Choroid plexus epithelial cell (primary cell): ENCODE measurements around the gene ATG7.

Experiments
- DNase-seq: peaks from one replicate; pipeline ENCODE4 v3.0.0-alpha.2; 2010; ENCODE audit warnings: low read depth
- H3K4me3 ChIP-seq: 2 replicates; pipeline ENCODE4 v1.5.1; 2011; ENCODE audit warnings: low read depth, mild to moderate bottlenecking, control low read depth, low read length, moderate library complexity
- TF ChIP-seq, protein P1 (sequence below): conservative IDR thresholded peaks from 2 replicates; pipeline ENCODE4 v1.5.1; 2011; ENCODE audit warnings: low read depth, mild to moderate bottlenecking, control low read depth, inconsistent platforms, low read length, moderate library complexity

The ATG7 gene

DNA sequence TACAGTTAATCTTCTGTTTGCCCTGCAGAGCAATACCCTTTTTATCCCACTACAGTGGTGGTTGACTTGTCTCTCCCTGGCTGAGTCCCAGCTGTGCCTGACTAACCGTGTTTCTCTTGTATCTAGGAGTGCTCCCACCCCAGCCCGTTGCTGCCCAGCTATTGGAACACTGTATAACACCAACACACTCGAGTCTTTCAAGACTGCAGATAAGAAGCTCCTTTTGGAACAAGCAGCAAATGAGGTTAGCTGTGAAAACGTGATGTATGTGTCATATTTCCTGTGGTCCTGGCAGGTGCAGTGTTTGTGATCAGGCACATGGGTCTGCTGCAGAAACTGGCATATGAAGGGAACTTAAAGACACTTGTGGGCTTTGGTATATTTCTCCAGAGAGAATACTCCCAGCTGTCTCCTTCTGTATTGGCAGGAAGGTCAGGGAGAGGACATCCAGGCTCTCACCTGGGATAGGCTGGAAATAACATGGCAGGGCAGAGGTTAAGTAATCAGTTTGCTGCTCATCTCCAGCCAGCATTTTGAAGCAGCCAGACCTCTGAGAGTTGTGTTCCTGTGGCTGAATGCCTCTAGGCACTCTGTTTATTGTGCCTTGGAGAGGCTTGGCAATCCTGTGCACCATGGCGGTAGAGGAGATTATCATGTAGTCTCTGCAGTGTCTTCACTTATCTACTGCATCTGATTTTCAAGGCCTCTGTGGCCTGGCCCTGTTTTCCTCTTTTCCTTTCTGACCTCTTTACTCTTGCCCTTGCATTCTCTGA, 34.8 kb downstream of the ATG7 start:
- peak; percentile 67 for DNase-seq
- no peak overlapping the region for H3K4me3 ChIP-seq
- TF ChIP-seq, protein P1, sequence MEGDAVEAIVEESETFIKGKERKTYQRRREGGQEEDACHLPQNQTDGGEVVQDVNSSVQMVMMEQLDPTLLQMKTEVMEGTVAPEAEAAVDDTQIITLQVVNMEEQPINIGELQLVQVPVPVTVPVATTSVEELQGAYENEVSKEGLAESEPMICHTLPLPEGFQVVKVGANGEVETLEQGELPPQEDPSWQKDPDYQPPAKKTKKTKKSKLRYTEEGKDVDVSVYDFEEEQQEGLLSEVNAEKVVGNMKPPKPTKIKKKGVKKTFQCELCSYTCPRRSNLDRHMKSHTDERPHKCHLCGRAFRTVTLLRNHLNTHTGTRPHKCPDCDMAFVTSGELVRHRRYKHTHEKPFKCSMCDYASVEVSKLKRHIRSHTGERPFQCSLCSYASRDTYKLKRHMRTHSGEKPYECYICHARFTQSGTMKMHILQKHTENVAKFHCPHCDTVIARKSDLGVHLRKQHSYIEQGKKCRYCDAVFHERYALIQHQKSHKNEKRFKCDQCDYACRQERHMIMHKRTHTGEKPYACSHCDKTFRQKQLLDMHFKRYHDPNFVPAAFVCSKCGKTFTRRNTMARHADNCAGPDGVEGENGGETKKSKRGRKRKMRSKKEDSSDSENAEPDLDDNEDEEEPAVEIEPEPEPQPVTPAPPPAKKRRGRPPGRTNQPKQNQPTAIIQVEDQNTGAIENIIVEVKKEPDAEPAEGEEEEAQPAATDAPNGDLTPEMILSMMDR: no peak

DNA sequence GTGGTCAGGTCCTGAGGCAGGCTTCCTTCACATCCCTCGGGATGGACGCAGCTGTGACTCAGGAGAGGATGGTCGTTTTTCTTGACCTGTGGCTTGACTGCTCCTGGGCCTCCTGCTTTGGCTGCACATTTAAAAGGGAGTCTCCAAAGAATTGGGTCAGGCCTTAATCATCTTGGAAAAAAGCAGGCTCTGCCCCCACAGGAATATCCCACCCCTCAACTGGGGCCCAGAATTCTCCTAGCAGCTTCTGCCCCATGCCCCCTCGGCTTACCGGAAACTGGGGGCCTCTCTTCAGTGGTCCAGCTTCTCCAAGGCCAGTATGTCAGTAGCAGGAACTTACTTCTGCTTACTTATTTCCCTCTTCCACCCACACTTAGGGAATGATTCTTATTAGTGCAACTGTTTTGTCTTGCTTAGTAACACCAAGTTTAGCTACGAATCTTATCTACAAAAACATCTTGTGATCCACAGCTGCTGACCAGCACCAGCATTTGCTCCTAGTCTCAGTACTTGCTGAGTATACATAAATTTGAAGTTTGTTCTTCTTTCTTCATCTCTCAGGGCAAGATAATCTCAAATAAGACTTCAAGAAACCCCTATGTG, 35.7 kb downstream of the ATG7 start:
- H3K4me3 ChIP-seq: no peak overlapping the region
- TF ChIP-seq, protein P1: no peak
- DNase-seq: peak; percentile 57

DNA sequence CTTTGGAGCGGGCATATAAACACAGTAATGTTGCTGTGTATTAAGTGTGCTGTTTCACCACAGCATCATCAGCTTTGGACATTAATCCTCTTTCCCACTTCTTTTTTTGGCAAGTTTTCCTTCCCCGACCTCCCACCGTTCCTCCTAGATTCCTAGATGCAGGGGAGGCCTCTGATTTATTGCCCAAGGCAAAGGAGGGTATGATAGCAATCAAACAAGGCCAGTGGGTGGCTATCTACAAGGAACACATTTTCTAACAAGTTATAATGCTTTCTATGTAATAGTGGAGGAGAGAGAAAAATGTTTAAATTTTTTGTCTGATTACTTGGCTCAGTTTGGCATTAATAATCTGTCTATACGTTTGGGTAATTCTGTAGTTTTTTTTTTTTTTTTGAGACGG, 38.1 kb downstream of the ATG7 start:
- DNase-seq: no peak
- TF ChIP-seq, protein P1: no peak
- H3K4me3 ChIP-seq: no peak overlapping the region

DNA sequence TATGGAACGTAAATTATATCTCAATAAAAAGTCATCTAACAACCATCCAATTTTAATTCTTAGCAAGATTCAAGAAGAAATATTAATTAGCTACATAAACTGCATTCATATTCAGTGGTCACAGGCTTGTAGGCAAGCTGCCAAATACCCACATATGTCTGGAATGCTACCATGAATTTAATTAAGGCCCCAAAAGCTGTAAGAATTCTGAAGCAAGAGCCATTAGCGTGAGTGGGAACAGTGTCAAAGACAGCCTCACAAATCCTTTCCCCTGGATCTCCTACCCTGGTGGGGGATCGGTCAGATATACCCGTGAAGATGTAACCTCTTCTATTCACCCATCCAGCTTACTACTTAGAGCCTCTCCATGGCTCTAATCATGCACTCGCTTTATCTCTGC, 40.0 kb downstream of the ATG7 start:
- peak; percentile 24 for DNase-seq
- no peak overlapping the region for H3K4me3 ChIP-seq
- TF ChIP-seq, protein P1: no peak

DNA sequence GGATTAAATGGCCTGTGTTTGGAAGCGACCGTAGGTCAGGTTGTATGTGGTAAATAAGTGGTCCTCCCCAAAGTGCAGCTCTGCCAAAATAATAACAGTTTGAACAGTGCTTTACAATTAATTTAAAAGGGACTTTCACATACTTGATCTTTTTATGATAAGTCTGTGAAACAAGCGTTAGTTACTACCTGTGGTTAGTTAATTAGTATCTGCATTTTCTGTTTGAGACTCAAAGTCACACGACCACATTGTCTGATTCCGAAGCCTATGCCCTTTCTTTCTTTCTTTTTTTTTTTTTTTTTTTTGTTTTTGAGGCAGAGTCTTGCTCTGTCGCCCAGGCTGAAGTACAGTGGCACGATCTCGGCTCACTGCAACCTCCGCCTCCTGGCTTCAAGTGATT, 45.1 kb downstream of the ATG7 start:
- H3K4me3 ChIP-seq: no peak overlapping the region
- TF ChIP-seq, protein P1: no peak
- no peak for DNase-seq

DNA sequence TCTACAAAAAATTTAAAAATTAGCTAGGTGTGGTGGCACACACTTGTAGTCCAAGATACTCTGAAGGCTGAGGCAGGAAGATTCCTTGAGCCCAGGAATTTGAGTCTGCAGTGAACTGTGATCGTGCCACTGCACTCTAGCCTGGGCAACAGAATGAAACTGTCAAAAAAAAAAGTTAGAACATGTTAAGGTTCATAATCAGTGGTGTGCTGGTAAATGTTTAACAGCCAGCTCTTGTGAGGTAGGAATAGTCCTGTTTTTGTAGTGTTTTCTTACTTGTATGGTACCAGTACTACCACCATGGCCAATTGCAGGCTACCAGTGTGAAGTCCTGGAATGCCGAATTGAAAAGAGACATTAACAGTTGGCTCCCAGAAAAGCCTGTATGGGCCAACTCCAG, 50.7 kb downstream of the ATG7 start:
- no peak for DNase-seq
- H3K4me3 ChIP-seq: no peak overlapping the region
- TF ChIP-seq, protein P1: no peak

DNA sequence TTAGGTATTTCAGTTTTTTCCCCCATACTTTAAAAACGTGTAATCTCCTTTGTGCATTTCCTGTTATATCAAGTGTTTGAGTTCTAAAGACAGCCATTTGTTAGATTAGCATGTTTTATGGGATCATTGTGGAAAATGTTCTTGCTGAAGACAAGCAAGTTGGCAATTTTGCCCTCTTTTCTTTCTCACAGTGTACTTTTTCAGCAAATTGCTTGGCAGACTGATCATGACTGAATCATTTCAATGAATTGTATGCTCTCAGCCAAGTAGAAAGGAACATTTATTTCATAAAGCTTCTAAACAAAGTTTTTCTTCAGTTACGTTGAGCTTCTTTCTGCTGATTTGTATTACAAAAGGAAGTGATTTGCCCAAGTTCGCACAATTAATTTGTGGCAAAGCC, 51.6 kb downstream of the ATG7 start:
- H3K4me3 ChIP-seq: no peak overlapping the region
- TF ChIP-seq, protein P1: no peak
- no peak for DNase-seq
